PC-3 (cell line): ENCODE data around the gene DDX46.

ENCODE experiments used
- CTCF ChIP-seq: fragments of 300-600 bp; sonication (generic); conservative IDR thresholded peaks from 2 replicates; pipeline ENCODE4 v1.5.1; 2017; ENCODE audit warnings: antibody characterized with exemption, low read depth, mild to moderate bottlenecking, low read length
- EZH2 ChIP-seq: fragments of 300-600 bp; sonication (generic); IDR thresholded peaks from one replicate; pipeline ENCODE4 v1.6.1; 2017; ENCODE audit warnings: antibody characterized with exemption, mild to moderate bottlenecking, low read length; ENCODE audit not compliant: unreplicated experiment
- EZH2phosphoT487 ChIP-seq: fragments of 300-600 bp; sonication (generic); IDR thresholded peaks from 2 replicates; pipeline ENCODE4 v1.6.1; 2018; ENCODE audit warnings: mild to moderate bottlenecking, antibody characterized with exemption, low read length, borderline replicate concordance

DNA sequence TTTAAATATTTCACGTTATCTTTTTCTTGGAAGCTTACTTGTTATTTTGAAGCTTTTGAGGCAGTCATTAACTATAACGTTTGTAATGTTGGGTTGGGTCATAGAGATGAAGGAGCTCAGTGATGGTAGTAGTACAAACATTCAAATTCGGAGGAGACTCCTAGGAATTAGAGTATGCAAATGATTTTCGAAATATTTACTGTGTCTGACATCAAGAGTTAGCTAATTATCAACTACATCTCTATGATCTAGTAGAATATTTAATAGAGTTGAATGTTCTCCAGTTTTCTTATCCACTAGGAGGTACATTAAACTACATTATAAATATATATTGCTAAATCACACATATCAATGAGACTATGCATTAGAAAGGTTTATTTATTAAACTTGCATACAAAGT, 58.4 kb downstream of the DDX46 start:
- TF ChIP-seq EZH2 (no peak), CTCF (no peak), EZH2phosphoT487 (no peak)
